GM19025 (cell line): ENCODE data around the gene FAM83D.
"Not testable (repeated sequence)": the region's sequence is repeated elsewhere in the genome, so short reads cannot be mapped to it uniquely, and the experiment has no call there.

Experiments
- ATAC-seq: cut with Tn5 transposase; IDR thresholded peaks from one replicate; pipeline ENCODE4 v1.9.1; 2021; ENCODE audit warnings: mild to moderate bottlenecking, low read depth, moderate library complexity; ENCODE audit not compliant: unreplicated experiment

The FAM83D gene

DNA sequence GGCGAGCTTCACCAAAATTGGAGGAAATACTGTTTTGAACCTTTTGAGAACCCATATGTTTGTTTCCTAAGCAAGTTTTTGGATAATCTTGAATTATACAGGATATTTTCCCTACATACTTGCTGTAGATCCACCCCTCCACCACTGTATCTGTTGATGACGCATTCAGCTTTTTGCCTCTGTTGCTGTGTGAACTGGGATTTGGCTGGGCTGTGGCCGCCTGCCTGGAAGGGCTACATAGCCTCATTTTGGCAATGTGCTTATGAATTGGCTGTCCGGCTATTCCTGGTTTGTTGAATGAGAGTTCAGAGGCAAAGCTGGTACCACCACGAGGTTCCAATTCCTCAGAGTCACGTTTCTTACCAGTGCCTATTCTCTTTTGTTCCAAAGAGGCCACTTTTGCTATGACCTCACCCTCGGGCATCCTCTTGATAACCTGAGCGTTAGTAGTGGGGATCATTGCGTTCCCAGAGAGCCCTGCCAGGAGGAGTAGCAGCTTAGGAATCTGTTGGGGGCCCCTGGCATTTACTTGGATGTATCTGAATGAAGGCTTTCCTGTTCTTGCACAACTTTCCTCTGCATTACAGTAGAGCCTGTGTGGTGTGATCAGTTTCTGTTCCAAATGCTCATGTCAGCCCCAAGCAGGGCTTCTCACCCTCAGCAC, 6.4 kb downstream of the FAM83D start:
- no peak for ATAC-seq

DNA sequence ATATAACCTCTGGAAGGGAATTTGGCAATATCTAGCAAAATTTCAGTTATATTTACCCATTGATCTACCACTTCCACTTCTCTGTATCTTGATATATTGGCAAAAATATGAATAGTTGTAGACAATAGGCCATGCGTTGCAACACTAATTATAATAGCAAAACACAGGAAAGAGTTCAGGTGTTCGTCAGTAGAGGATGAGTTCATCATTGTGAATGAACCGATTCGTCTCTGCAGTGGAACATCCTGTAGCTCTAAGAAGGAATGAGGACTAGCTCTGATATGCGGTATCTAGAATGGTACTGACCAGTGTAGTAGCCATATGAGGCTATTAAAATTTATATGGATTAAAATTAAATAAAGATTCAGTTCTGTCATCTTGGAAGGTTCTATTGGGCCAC, 8.3 kb downstream of the FAM83D start:
- ATAC-seq = no peak

DNA sequence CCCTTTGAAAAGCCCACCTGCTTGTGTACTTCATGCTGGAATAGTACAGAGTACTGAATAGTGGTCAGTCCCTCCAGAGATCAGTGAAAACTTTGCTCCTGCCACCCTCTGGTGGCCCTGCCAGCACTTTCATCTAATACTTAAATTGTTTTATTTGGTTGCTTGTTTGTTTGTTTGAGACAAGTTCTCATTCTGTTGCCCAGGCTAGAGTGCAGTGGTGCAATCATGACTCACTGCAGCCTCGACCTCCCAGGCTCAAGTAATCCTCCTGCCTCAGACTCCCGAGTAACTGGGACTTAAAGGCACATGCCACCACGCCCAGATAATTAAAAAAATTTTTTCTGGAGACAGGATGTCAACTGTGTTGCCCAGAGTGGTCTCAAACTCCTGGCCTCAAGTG, 9.1 kb downstream of the FAM83D start:
- no peak for ATAC-seq

DNA sequence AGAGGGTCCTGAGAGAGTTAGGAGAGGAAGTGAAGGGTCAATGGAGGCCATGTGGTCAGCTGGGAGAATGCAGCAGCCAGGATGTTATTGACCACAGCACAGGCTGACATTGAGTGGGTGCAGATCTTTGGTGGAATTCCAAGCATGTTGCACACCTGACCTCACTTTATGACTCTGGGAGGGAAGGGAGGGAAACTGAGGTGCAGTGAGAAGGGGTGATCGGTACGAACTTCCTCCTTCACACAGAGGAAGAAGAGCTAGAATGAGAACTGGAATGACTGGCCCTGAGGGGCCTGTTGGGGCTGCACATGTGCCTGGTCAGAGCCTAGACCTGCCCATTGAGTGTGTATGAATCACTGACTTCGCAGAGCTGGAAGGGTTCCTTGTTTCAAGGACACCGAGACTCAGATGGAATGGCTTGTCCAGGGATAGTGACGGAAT, 9.8 kb downstream of the FAM83D start:
- ATAC-seq = no peak

DNA sequence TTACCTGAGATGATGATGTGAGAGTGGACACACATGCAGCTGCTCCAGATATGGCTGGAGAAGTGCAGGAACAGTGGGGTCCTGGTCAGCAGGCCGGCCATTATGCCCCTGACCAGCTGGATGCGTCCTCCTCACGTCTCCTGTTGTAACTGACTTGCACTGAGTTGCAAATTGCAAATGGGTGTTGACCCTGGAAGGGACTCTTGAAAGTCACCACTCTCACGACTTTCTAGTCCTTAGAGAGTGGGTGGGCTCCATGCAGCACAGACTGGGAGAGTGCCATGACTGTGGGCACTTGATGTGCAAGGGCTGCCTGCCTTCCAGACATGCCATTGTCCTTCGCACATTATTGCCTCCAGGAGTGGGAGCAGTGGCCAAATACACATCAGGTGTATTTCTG, 10.8 kb downstream of the FAM83D start:
- no peak for ATAC-seq

DNA sequence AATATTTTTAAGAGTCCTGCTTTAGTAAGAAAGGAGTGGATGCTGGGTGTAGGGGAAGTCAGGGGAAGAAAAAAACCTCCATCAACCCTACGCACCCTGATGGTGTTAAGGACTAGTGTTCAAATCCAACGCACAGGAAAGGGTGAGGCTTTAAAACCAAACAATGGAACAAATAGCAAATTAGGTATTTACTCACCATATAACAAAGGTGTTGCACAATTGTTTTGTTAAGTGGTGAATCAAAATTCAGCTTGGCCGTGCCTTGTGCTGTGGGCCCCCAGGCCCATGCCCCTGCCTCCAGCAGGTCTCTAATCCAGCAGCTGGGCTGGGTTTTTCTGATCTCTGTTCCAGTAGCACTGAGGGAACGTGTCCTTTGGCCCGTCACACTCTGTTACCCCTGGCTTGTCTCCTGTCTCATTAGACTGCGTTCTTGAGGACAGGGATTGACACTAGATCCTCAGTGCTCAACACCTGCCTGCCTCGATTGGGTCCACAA, 11.8 kb downstream of the FAM83D start:
- no peak for ATAC-seq

DNA sequence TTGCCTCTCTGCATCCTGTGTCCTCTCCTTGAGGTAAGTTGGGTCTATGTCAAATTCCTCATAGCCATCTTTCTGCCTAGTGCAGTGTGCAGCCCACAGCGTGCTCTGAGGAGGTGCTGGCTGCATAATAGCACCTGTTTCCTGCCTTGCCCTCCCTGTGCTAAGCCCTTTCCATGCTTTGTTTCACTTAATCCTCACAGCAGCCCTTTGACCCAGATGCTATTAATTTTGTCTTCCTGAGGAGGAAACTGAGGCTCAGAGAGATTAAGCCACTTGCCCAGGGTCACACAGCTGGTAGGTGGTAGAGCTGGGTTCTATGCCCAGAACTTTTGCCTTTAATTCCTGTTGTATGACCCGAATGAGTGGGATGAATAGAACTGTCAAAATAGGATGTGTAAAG, 13.5 kb downstream of the FAM83D start:
- ATAC-seq = no peak

DNA sequence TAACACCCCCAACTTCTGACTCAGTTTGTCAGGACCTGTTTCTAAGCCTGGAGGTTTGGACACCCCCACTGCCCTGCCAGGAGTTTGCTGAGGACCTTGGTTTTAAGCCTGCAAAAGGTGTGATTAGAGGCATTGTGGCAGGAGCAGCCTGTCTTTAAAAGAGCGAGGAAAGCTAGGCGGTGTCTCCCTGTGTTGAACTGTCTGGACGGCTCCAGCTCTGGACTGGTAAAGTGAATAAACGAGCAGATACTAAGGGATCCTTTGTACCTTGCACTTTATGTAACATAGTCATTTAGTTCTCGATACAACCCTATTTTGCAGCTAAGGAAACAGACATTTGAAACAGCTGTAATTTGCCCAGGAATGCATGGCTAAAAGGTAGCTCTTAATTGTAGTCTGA, 14.4 kb downstream of the FAM83D start:
- ATAC-seq = no peak

DNA sequence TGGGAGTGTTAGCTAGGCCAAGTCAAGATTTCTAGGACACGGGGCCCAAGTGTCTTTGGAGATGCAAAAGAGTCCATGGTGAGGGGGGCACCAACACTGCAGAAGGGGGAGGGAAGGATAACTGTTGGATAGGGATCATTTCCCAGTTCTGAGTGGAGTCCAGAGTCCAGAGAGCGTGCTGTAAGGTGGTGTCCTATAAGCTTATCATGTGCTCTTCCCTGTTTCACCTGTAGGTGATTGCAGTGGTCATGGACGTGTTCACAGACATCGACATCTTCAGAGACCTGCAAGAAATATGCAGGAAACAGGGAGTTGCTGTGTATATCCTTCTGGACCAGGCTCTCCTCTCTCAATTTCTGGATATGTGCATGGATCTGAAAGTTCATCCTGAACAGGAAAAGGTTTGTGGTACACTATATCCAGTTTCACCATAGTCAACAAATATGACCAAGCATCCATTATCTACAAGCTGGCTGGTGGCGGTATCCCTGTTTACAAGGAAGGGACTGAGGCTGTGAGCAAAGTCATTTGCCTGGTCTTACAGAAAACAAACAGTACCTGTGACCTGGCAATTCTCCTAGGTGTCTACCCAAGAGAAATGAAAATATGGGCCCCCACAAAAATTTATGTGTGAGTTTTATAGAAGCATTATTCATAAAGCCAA, 15.6 kb downstream of the FAM83D start:
- ATAC-seq = no peak

DNA sequence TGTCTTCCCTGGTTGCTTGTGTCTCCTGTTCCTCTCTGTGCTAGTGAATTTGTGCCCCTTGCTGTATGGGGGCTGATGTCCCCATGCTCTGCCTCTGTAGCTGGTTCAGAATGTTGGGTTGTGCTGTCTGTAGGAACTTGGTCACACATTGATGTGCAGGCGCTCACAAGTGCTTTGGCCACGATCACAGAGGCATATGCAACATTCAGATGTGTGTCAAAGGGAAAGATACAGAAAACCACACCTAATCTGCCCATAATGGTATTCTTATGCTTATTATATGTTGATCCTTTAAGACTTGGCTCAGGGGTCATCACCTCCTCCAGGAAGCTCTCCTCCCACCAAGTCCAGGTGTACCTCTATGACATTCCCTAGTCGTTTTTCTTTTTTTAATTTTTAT, 18.8 kb downstream of the FAM83D start:
- no peak for ATAC-seq

DNA sequence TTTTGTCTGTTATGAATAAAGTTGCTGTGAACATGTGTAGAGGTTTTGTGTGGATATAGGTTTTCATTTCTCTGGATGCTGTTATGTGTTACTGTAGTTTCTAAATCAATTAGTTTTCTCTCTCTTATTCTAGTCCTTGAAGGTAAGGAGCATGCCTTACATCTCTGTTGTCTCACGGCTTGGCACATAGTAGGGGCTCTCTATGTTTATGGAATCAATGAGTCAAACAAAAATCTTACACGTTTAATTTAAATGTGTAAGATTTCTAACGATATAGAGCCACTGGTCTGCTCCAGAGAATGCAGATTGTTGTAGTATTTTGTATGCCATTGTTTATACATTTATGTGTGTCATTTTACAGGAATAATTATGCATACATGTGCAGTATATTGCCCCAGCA, 20.6 kb downstream of the FAM83D start:
- ATAC-seq = no peak

DNA sequence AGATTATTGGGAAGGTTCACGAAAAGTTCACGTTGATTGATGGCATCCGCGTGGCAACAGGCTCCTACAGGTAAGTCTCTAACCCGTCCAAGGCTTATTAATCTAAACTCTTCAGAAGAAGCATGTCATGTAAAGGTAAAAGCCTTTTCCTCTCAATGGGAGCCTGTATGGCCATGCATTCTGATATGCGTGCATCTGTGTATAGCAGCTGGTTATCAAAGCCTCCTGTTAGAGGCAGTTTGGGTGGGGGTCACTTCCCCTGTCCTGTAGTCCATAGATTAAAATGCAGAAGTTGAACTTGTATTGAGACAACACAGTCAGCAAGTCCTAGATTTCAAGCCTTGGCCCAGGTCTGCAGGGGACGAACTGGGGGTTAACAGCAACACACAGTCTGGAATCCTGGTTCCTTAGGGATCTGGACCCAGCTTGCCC, 21.7 kb downstream of the FAM83D start:
- ATAC-seq = no peak

DNA sequence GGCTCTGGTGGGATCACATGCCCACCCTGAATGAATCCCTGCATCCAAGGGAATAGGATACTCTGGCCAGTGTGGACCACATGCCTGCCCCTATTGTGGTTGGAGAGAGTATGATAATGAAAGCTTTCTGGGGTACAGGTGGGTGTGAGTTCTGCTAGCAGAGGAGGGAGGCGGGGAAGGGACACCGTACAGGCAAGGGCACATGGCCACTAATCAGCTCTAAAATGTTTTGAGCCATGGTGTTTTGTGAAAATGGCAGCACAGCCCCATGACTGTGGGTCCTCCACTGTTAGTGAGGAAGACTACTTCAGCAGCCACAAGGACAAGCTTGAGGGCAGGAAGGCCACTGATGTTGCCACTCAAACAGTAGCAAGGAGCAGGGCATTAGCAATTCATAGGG, 24.0 kb downstream of the FAM83D start:
- no peak for ATAC-seq

DNA sequence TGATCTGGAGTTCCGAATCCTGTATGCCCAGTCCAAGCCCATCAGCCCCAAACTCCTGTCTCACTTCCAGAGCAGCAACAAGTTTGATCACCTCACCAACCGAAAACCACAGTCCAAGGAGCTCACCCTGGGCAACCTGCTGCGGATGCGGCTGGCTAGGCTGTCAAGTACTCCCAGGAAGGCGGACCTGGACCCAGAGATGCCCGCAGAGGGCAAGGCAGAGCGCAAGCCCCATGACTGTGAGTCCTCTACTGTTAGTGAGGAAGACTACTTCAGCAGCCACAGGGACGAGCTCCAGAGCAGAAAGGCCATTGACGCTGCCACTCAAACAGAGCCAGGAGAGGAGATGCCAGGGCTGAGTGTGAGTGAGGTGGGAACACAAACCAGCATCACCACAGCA, 25.4 kb downstream of the FAM83D start:
- ATAC-seq = no peak

DNA sequence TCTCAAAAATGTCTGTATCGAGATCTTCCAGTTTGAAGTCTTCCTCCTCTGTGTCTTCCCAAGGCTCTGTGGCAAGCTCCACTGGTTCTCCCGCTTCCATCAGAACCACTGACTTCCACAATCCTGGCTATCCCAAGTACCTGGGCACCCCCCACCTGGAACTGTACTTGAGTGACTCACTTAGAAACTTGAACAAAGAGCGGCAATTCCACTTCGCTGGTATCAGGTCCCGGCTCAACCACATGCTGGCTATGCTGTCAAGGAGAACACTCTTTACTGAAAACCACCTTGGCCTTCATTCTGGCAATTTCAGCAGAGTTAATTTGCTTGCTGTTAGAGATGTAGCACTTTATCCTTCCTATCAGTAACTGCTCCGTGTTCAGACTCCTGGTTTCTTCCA, 25.9 kb downstream of the FAM83D start:
- no peak for ATAC-seq

DNA sequence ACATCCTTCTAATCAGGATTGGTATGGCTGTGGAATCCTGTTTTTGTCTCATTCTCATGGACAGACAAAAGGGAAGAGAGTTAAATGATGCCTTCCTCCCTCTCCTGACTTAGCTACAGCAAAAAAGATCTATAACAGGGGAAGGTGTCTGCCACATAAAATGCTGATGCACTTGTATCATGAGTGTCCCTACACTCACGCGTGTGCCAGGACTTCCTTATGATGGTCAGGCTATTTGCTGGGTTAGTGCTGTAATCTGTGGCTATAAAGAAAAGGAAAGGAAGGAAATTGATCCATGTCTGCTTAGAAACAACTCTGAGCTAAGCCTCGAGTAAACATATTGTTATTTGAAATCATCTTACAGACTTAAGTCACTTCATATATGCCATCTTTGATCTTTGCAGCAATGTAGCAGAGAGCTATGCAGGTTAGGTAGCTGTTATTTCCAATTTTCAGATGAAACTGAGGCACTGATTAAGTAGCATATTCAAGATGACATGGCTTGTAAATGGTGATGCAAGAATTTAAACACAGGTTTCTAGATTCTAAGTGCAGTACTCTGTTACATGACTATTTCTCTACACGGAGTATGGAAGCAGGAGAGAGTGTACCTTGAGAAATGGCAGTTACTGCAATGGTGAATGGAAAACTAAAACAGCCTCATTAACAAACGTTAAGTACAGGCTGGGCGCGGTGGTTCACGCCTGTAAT, 27.6 kb downstream of the FAM83D start:
- no peak for ATAC-seq

DNA sequence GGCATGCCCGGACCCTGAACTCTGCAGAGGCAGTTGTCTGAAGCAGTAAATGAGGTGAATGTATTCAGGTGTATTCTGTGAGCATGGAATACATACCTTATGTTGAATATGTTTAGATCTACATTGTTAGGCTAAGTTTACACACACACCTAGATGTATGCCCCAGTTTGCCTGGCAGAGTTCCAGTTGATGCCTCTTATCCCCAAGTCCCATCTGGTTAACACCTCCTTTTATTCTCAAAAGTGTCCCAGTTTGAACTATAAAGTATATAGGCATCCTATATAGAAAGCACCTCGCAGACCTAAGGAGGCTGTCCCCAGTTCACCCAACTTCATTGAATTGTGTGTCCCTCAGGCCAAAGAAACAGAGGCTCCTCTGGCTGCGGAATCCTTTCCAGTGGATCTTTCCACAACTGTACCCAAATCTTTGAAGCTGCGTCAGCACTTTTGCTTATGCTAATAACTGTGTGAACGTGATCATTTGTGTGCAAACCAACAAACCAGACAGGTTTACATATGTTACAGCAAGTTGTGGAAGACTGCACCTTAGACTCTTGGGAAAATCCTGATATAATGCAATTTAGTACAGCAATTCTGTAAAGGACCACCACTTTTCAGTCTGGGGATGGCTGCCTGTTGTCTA, 31.1 kb downstream of the FAM83D start:
- no peak for ATAC-seq

DNA sequence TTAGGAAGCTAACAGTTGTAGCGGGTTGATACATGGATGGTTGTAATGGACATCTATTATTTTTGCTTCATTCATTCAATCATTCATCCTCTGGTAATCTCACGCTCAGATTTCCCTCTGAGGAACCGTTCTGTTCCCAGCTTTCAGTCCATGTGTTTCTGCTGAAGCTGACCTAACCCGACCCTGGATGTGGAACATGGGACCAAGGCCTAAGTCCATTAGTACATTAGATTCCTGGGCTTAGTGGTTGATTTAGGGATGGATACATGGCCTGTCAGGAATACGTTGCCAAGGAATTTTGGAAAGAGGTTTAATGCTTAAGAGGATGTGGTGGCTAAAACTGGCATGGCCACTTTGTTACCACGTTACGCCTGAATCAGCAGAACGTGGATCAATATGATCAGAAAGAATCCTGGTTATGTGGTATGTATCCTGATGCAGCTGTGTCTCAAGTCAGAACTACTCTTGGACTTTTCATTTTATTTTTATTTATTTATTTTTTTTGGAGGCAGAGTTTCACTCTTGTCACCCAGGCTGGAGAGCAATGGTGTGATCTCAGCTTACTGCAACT, 31.8 kb downstream of the FAM83D start:
- no peak for ATAC-seq

DNA sequence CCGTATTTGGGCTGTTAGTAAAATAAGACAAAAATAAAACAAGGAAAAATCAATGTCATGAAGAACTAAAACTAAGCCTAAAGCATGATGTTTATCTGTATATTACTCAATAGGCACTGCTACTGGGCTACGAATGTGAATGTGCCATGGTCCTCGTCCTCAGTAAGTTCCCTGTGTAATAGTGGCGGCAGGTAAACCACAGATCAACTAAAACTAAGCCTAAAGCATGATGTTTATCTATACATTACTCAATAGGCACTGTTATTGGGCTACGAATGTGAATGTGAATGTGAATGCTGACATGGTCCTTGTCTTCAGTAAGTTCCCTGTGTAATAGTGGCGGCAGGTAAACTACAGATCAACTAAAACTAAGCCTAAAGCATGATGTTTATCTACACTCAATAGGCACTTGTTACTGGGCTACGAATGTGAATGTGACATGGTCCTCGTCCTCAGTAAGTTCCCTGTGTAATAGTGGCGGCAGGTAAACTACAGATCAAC, 34.0 kb downstream of the FAM83D start:
- not testable (repeated sequence) for ATAC-seq

DNA sequence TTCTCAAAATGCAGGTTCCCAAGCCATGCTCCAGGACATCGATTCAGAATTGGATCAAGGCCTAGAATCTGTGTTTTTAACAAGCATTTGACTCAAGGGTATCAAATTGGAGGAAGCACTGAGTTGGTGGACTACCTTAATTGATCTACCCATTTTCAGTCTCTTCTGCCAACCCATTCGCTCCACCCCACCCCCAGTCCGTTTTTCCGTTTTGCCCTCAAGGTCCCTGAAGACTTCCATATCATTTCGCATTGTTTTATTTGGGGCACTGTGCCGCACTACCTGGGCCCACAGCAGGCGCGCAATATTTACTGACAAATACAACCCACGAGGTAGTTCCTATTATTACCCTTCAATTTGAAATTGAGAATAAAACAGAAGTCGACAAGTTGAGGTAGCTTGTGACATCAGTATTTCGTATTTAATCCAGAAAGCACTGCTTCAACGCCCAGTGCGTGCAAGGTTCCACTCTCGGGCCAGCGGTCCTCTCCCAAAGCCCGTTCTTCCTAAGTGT, 35.4 kb downstream of the FAM83D start:
- no peak for ATAC-seq
